CD14-positive monocyte (primary cell): Measurements from ENCODE around the gene TADA2A. TPM values are rescaled to one million over a fixed set of nuclear protein-coding genes. Genes with fewer than 3 reads are reported as not detected.
A peak's percentile ranks its signal among the peaks of the same experiment; 100 is the strongest.

ENCODE experiments used
- DNase-seq, 3 donors: peaks; one replicate each; pipeline ENCODE4 v3.0.0-alpha.2; 2011 to 2022
- H2AFZ ChIP-seq: 2 replicates; pipeline ENCODE4 v1.6.0; 2012; ENCODE audit warnings: mild to moderate bottlenecking, low read depth, low read length, inconsistent platforms; ENCODE audit not compliant: insufficient read depth, poor library complexity, severe bottlenecking
- H3K27ac ChIP-seq, 2 donors: 1 replicate in 1 of 2; 2 replicates in 1 of 2; pipeline ENCODE4 v1.5.1; 2012 to 2013; ENCODE audit warnings: low read length in 2 of 2, control low read depth in 1 of 2, inconsistent platforms in 1 of 2, low read depth in 1 of 2, mild to moderate bottlenecking in 1 of 2
- H3K27me3 ChIP-seq, 2 donors: one replicate each; pipeline versions ENCODE4 v1.6.0 to v1.6.1; 2011 to 2013; ENCODE audit warnings: low read length in 2 of 2; ENCODE audit not compliant: control insufficient read depth in 2 of 2, insufficient read depth in 2 of 2
- H3K36me3 ChIP-seq, 2 donors: replicated peaks in 1 of 2; 1 replicate in 1 of 2; 2 replicates in 1 of 2; pipeline versions ENCODE4 v1.5.1 to v1.6.1; 2012 to 2013; ENCODE audit warnings: low read length in 2 of 2, control low read depth in 1 of 2, inconsistent platforms in 1 of 2, mild to moderate bottlenecking in 1 of 2; ENCODE audit not compliant: insufficient read depth in 2 of 2, control insufficient read depth in 1 of 2
- H3K4me1 ChIP-seq, 2 donors: 1 replicate in 1 of 2; 2 replicates in 1 of 2; pipeline versions ENCODE4 v1.5.1 to v1.6.1; 2012 to 2013; ENCODE audit warnings: low read length in 2 of 2, control low read depth in 1 of 2, inconsistent platforms in 1 of 2, mild to moderate bottlenecking in 1 of 2, moderate library complexity in 1 of 2; ENCODE audit not compliant: insufficient read depth in 2 of 2, control insufficient read depth in 1 of 2
- H3K4me2 ChIP-seq: replicated peaks from 2 replicates; pipeline ENCODE3; 2012; ENCODE audit warnings: low read length, moderate library complexity, mild to moderate bottlenecking; ENCODE audit not compliant: poor library complexity, severe bottlenecking; ENCODE audit errors: extremely low read depth
- H3K4me3 ChIP-seq, 3 experiments: fragments of 200-600 bp in 1 of 3; sonication (generic) in 1 of 3; replicated peaks in 1 of 3; 1 replicate in 2 of 3; 2 replicates in 1 of 3; pipeline ENCODE4 v1.5.1; 2011 to 2013; ENCODE audit warnings: low read length in 3 of 3, mild to moderate bottlenecking in 3 of 3, control low read depth in 2 of 3, low read depth in 2 of 3, inconsistent platforms in 1 of 3, moderate library complexity in 1 of 3
- H3K79me2 ChIP-seq: 2 replicates; pipeline ENCODE4 v1.6.0; 2012; ENCODE audit warnings: mild to moderate bottlenecking, control low read depth, inconsistent platforms, low read length, moderate library complexity; ENCODE audit not compliant: insufficient read depth
- H3K9ac ChIP-seq: 2 replicates; pipeline ENCODE4 v1.6.0; 2017; ENCODE audit warnings: low read length, mild to moderate bottlenecking; ENCODE audit not compliant: insufficient read depth, poor library complexity, severe bottlenecking
- H3K9me3 ChIP-seq, 2 donors: replicated peaks in 1 of 2; 1 replicate in 1 of 2; 2 replicates in 1 of 2; pipeline versions ENCODE4 v1.5.1 to v1.6.1; 2012 to 2013; ENCODE audit warnings: low read length in 2 of 2, control low read depth in 1 of 2; ENCODE audit not compliant: control insufficient read depth in 1 of 2, insufficient read depth in 1 of 2
- H4K20me1 ChIP-seq: 2 replicates; pipeline ENCODE4 v1.6.0; 2012; ENCODE audit warnings: mild to moderate bottlenecking, low read length, control low read depth, moderate library complexity; ENCODE audit not compliant: insufficient read depth
- H3K27ac Mint-ChIP-seq, 7 donors: one replicate each; pipeline ENCODE4 v1.8.0; 2020; ENCODE audit warnings: mild to moderate bottlenecking in 7 of 7, mixed read lengths in 7 of 7, moderate library complexity in 6 of 7, inconsistent platforms in 2 of 7
- H3K27me3 Mint-ChIP-seq, 3 donors: one replicate each; pipeline ENCODE4 v1.8.0; 2021 to 2022; ENCODE audit warnings: low read depth in 3 of 3, mild to moderate bottlenecking in 3 of 3, mixed read lengths in 3 of 3, moderate library complexity in 3 of 3, inconsistent platforms in 1 of 3
- H3K36me3 Mint-ChIP-seq, 2 donors: one replicate each; pipeline ENCODE4 v1.8.0; 2020; ENCODE audit warnings: mixed read lengths in 2 of 2, inconsistent platforms in 1 of 2, mild to moderate bottlenecking in 1 of 2
- H3K4me1 Mint-ChIP-seq: one replicate; pipeline ENCODE4 v1.8.0; 2020; ENCODE audit warnings: mild to moderate bottlenecking, mixed read lengths
- H3K4me3 Mint-ChIP-seq, 2 donors: one replicate each; pipeline ENCODE4 v1.8.0; 2020; ENCODE audit warnings: mild to moderate bottlenecking in 2 of 2, mixed read lengths in 2 of 2, moderate library complexity in 1 of 2
- H3K9me3 Mint-ChIP-seq, 7 donors: one replicate each; pipeline ENCODE4 v1.8.0; 2020 to 2022; ENCODE audit warnings: mixed read lengths in 7 of 7, mild to moderate bottlenecking in 6 of 7, moderate library complexity in 6 of 7, inconsistent platforms in 2 of 7
- CTCF ChIP-seq: fragments of 200-600 bp; IDR thresholded peaks from one replicate; pipeline ENCODE4 v1.8.0; 2022; ENCODE audit warnings: antibody characterized with exemption, mild to moderate bottlenecking
- WGBS: methylation state at CpG from one replicate; pipeline ENCODE4 v1.1.5; 2013; ENCODE audit warnings: missing lambda C conversion rate; ENCODE audit not compliant: insufficient coverage; 5-methylcytosine and 5-hydroxymethylcytosine counted together
- intact Hi-C, 2 donors: fragments of 100-400 bp; cut with micrococcal nuclease; formaldehyde crosslinking; loops; one replicate each; pipeline versions ENCODE4 v1.15.0 to v1.15.1; 2023
- polyA plus RNA-seq, 3 donors: library from polyadenylated mRNA; depleted of rRNA in 1 of 3; unstranded in 2 of 3; stranded (reverse) in 1 of 3; fragments of 300-500 nt in 2 of 3; fragments of >200 nt in 1 of 3; fragmentation: Illumina TruSeq in 2 of 3; gene quantifications; 1 replicate in 2 of 3; 2 replicates in 1 of 3; pipeline ENCODE4 v1.2.3, GENCODE V29; 2012 to 2021

TADA2A gene
- polyA plus RNA-seq, 3 donors, result 2.9 to 8.2 (median 4.3) TPM

GRCh38 chr17:37470181-37470580 is 63.5 kb downstream of the TADA2A start:
- Histone ChIP-seq H3K79me2 (no peaks in the 10 kb centered on the region), H3K36me3 (peaks cover 71 to 95% of the 10 kb centered on the region in 2 donors), H3K27me3 (no peaks in the 10 kb centered on the region), H3K4me2 (no peak overlapping the region), H3K9me3 (no peaks in the 10 kb centered on the region), H2AFZ (no peak overlapping the region), H4K20me1 (no peaks in the 10 kb centered on the region), H3K27ac (no peak overlapping the region), H3K4me3 (no peak overlapping the region), H3K9ac (no peak overlapping the region), H3K4me1 (no peaks in the 10 kb centered on the region)
- Mint-ChIP-seq H3K27ac (peak overlapping the region in 1 of 7 donors; percentile 80), H3K4me3 (no peak overlapping the region), H3K4me1 (no peaks in the 10 kb centered on the region), H3K9me3 (no peaks in the 10 kb centered on the region), H3K27me3 (no peaks in the 10 kb centered on the region), H3K36me3 (peaks cover 66 to 88% of the 10 kb centered on the region in 2 donors)
- no peak for TF ChIP-seq CTCF
- intact Hi-C loops, result no loop called here
- WGBS, result 45% methylated on average over 7 of the region's 7 CpGs
- no peak for DNase-seq

GRCh38 chr17:37475731-37476420 is 69.2 kb downstream of the TADA2A start:
- Histone ChIP-seq H3K36me3 (peaks cover 58 to 87% of the 10 kb centered on the region in 2 donors), H3K27ac (peak overlapping the region in 1 of 2 donors; percentile 68), H3K4me3 (no peak overlapping the region), H3K79me2 (no peaks in the 10 kb centered on the region), H3K4me1 (peaks cover 0 to 8% of the 10 kb centered on the region in 2 donors), H2AFZ (no peak overlapping the region), H3K9ac (no peak overlapping the region), H3K27me3 (no peaks in the 10 kb centered on the region), H3K4me2 (no peak overlapping the region), H4K20me1 (no peaks in the 10 kb centered on the region), H3K9me3 (no peaks in the 10 kb centered on the region)
- WGBS, result 40% methylated on average over 1 of the region's 1 CpG
- H3K9me3 Mint-ChIP-seq, result no peaks in the 10 kb centered on the region
- H3K4me1 Mint-ChIP-seq, result peaks cover 7% of the 10 kb centered on the region
- H3K4me3 Mint-ChIP-seq, result no peak overlapping the region
- DNase-seq, result peak; percentile 37 to 71 (median 61)
- H3K36me3 Mint-ChIP-seq, result peaks cover 64 to 84% of the 10 kb centered on the region in 2 donors
- no peak for TF ChIP-seq CTCF
- H3K27ac Mint-ChIP-seq, result peak overlapping the region in 5 of 7 donors; percentile 14 to 86 (median 74)
- no peaks in the 10 kb centered on the region for H3K27me3 Mint-ChIP-seq
- intact Hi-C loops, result no loop called here
